GM18873 (cell line): ENCODE data around the gene VSTM2L.
"Not testable (repeated sequence)": the region's sequence is repeated elsewhere in the genome, so short reads cannot be mapped to it uniquely, and the experiment has no call there.

Experiments used
- ATAC-seq: cut with Tn5 transposase; IDR thresholded peaks from one replicate; pipeline ENCODE4 v1.9.1; 2021; ENCODE audit warnings: mild to moderate bottlenecking, moderate library complexity, moderate number of reproducible peaks; ENCODE audit not compliant: unreplicated experiment, low FRiP score

Gene VSTM2L

GRCh38 chr20:37955511-37955910 lies 52.6 kb downstream of the VSTM2L start:
- ATAC-seq, result no peak

GRCh38 chr20:37956107-37956585 lies 53.2 kb downstream of the VSTM2L start:
- no peak for ATAC-seq

- ATAC-seq, result no peak
Observed at GRCh38 chr20:37958856-37959520, 56.1 kb downstream of the VSTM2L start.

- ATAC-seq, result no peak
Observed at GRCh38 chr20:37961066-37961465, 58.1 kb downstream of the VSTM2L start.

- ATAC-seq, result not testable (repeated sequence)
Observed at GRCh38 chr20:37963483-37963882, 60.6 kb downstream of the VSTM2L start.

GRCh38 chr20:37968841-37969401 lies 66.0 kb downstream of the VSTM2L start:
- ATAC-seq, result no peak

GRCh38 chr20:37969949-37970855 lies 67.3 kb downstream of the VSTM2L start:
- ATAC-seq, result no peak

- no peak for ATAC-seq
Observed at GRCh38 chr20:37970856-37971245, 67.9 kb downstream of the VSTM2L start.

GRCh38 chr20:37971561-37972127 lies 68.7 kb downstream of the VSTM2L start:
- no peak for ATAC-seq

GRCh38 chr20:37972256-37973058 lies 69.5 kb downstream of the VSTM2L start:
- ATAC-seq, result no peak

GRCh38 chr20:37973059-37973910 lies 70.4 kb downstream of the VSTM2L start:
- no peak for ATAC-seq

- ATAC-seq, result no peak
Observed at GRCh38 chr20:37976887-37977286, 74.0 kb downstream of the VSTM2L start.

- no peak for ATAC-seq
Observed at GRCh38 chr20:37977338-37977737, 74.4 kb downstream of the VSTM2L start.

- ATAC-seq, result no peak
Observed at GRCh38 chr20:37977786-37978185, 74.9 kb downstream of the VSTM2L start.

- ATAC-seq, result no peak
Observed at GRCh38 chr20:37979021-37979985, 76.4 kb downstream of the VSTM2L start.

GRCh38 chr20:37980383-37980782 lies 77.5 kb downstream of the VSTM2L start:
- ATAC-seq, result no peak

- ATAC-seq, result no peak
Observed at GRCh38 chr20:37980876-37981275, 77.9 kb downstream of the VSTM2L start.

GRCh38 chr20:37981568-37981967 lies 78.6 kb downstream of the VSTM2L start:
- no peak for ATAC-seq
